ENCODE data around the gene FAM83G. TPM values are rescaled to one million over a fixed set of nuclear protein-coding genes. Genes with fewer than 3 reads are reported as not detected.

FAM83G gene
- total and polyA plus RNA-seq, 2 donors (not counting 3 experiments of a cell fraction or from before 2014, with no cell fraction given): 7.0 to 10.9 TPM

DNA sequence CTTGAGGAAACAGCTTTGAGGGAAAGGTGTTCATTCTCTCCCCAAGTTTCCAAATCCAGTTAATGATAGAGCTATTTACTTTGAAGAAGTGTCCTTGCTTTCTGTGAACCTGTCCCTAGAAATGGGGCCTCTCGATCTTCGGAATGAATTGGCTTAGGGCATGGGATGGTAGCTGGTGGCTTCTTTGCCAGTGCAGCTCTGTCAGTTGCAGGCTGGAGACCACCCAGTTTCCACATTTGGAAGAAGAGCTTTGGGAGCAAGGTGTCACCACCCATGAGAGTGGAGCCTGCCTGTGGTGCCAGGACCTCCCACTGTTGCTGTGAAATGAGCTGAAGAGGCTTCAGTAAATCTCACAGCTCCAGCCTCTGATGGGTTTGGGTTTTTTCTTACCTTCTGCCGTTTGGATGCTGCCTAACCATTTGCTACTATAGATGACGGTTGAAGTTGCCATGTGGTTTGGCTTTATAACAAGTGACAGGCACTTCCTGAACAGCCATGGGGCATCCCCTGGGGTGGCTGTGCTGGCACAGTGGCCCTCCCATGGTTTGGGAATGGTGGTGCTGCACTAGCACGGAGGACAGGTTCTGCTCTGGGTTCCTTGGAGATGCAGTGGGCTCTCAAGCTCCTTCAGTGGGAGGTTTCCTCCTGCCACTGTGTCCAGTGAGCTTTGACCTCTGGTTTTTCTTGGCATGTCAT lies 72.1 kb downstream of the FAM83G start:
- POLR2A ChIA-PET: no interaction called here
- intact Hi-C loops (cut with micrococcal nuclease): no loop called here
- no peak overlapping the region for H3K4me2 ChIP-seq (ENCODE audit: insufficient read depth, low read length)
- CTCF ChIA-PET: no interaction called here
- H3K4me1 ChIP-seq (ENCODE audit: control insufficient read depth, extremely low read depth, insufficient read depth, low read length): no peaks in the 10 kb centered on the region
- no peak for FAIRE-seq
- dilution Hi-C loops (cut with MboI; ENCODE audit: extremely low pct_ligation_motif_present, low sequenced_read_pairs): no loop called here
- DNase-seq (ENCODE audit: low read depth, low spot score): no peak
- peaks cover 0 to 3% of the 10 kb centered on the region in 2 experiments for H3K27me3 ChIP-seq (ENCODE audit: control insufficient read depth in 2 of 2, insufficient read depth in 2 of 2, low read length in 2 of 2)
- no peaks in the 10 kb centered on the region for H4K20me1 ChIP-seq (replicated peaks; ENCODE audit: control insufficient read depth, extremely low read depth, insufficient read depth, low read length)
- H3K9me1 ChIP-seq (replicated peaks; ENCODE audit: control insufficient read depth, extremely low read depth, insufficient read depth, low read length): no peaks in the 10 kb centered on the region
- no peak overlapping the region for H2AFZ ChIP-seq (ENCODE audit: low read depth, low read length)
- no peak for TF ChIP-seq POLR2A (IDR thresholded peaks at IDR 0.05; ENCODE audit: low read depth, low read length)
- TF ChIP-seq MYC (IDR thresholded peaks at IDR 0.05; ENCODE audit: low read depth, low read length): no peak
- no peak for TF ChIP-seq EZH2 (IDR thresholded peaks at IDR 0.05; ENCODE audit: borderline replicate concordance, low read depth, low read length, severe bottlenecking)
- no peak for TF ChIP-seq POLR2AphosphoS5 (IDR thresholded peaks at IDR 0.05; ENCODE audit: insufficient read depth, low read depth, low read length)
- TF ChIP-seq, protein P1, sequence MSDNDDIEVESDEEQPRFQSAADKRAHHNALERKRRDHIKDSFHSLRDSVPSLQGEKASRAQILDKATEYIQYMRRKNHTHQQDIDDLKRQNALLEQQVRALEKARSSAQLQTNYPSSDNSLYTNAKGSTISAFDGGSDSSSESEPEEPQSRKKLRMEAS (IDR thresholded peaks at IDR 0.05; ENCODE audit: insufficient read depth, insufficient read length): no peak
- no peak for TF ChIP-seq JUN (IDR thresholded peaks at IDR 0.05; ENCODE audit: borderline replicate concordance, insufficient read depth, insufficient read length, low read depth)
- TF ChIP-seq FOS (IDR thresholded peaks at IDR 0.05; ENCODE audit: borderline replicate concordance, insufficient read depth, low read length): no peak
- TF ChIP-seq, protein P2, sequence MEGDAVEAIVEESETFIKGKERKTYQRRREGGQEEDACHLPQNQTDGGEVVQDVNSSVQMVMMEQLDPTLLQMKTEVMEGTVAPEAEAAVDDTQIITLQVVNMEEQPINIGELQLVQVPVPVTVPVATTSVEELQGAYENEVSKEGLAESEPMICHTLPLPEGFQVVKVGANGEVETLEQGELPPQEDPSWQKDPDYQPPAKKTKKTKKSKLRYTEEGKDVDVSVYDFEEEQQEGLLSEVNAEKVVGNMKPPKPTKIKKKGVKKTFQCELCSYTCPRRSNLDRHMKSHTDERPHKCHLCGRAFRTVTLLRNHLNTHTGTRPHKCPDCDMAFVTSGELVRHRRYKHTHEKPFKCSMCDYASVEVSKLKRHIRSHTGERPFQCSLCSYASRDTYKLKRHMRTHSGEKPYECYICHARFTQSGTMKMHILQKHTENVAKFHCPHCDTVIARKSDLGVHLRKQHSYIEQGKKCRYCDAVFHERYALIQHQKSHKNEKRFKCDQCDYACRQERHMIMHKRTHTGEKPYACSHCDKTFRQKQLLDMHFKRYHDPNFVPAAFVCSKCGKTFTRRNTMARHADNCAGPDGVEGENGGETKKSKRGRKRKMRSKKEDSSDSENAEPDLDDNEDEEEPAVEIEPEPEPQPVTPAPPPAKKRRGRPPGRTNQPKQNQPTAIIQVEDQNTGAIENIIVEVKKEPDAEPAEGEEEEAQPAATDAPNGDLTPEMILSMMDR (IDR thresholded peaks at IDR 0.05; ENCODE audit: extremely low read depth in 1 of 2, insufficient read depth in 1 of 2, low read depth in 1 of 2, low read length in 2 of 2): no peak
- TF ChIP-seq GATA2 (IDR thresholded peaks at IDR 0.05; ENCODE audit: insufficient read depth, insufficient read length, low read depth, low read length): no peak
- no peaks in the 10 kb centered on the region for H3K9me3 ChIP-seq (replicated peaks; ENCODE audit: control insufficient read depth, insufficient read depth, low read length)
- no peak overlapping the region for H3K9ac ChIP-seq (replicated peaks; ENCODE audit: extremely low read depth, insufficient read depth, low read length)
- H3K79me2 ChIP-seq (ENCODE audit: control insufficient read depth, insufficient read depth, low read length): no peaks in the 10 kb centered on the region
- peaks cover 2 to 9% of the 10 kb centered on the region in 2 experiments for H3K36me3 ChIP-seq (ENCODE audit: control insufficient read depth in 2 of 2, extremely low read depth in 1 of 2, insufficient read depth in 2 of 2, low read length in 2 of 2)
- no peak overlapping the region for H3K27ac ChIP-seq (ENCODE audit: insufficient read depth, low read depth, low read length)
- no TSS peak for BruUV-seq (replicated peaks)
- H3K4me3 ChIP-seq (replicated peaks in 1 of 3; ENCODE audit: insufficient read depth in 1 of 3, low read depth in 1 of 3, low read length in 3 of 3): no peak overlapping the region

Measured in endothelial cell of umbilical vein (primary cell).